HG02798 (cell line): ENCODE measurements around the gene DKK3.

Experiments
- ATAC-seq: cut with Tn5 transposase; IDR thresholded peaks from one replicate; pipeline ENCODE4 v1.9.1; 2021; ENCODE audit warnings: mild to moderate bottlenecking; ENCODE audit not compliant: unreplicated experiment, poor library complexity

DKK3 gene

DNA sequence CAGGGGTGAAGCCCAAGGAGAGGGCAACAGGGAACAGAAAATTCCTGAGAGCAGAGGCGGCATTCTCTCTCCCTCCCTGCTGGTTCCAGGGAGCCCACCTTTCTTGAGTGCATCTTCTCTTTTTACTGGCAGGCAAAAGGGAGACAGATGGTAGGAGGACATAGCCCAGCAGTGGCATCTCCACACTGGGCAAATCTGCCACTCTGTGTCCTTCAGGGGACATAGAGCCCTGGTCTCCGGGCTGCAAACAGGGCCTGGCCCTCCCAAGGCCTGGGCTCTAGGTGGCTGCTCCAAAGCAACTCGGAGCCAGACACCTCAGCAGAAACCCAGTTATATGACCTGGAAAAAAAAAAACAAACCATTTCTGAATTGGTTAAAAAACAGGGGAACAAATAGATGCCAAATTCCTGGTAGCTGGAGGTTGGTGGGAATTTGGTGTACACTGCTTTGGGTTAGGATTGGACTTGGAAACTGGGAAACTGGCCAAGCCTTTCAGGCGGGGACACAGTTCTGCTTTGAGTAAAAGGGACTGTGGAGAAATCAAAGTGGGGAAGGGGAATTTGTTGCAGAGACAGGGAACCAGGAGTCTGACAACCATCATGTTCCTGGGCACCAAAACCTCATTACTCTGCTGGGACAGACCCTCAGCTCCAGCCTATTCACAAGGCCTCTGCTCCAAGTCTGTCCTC is 23.6 kb upstream of the DKK3 start:
- no peak for ATAC-seq

DNA sequence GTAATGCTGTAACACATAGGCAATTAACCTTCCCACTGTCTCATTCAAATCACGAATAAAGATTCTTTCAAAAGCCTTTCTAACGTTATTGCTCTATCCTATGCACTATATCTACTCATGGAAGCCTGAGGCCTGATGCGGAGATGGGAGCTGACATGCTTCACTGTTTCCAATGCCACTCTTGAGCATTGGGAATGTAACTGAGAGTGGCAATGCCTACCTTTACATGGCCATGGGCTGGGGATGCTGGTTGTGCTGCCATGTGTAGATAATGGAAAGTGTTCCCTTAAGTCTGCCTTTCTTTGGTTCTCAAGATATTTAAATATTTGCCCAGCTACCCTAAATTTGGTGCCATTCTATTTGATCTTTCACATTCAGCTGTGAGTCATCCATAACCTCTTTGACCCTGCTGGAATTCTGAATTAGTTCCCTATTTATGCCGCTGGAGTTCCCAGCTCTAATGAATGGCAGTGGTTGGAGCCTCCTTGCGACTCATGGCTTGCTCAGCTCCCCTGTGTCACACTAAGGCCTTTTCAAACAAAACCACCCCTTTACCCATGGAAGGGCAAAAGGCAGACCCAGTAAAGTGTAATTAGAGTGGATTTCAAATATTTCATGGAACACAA is 21.4 kb upstream of the DKK3 start:
- no peak for ATAC-seq

DNA sequence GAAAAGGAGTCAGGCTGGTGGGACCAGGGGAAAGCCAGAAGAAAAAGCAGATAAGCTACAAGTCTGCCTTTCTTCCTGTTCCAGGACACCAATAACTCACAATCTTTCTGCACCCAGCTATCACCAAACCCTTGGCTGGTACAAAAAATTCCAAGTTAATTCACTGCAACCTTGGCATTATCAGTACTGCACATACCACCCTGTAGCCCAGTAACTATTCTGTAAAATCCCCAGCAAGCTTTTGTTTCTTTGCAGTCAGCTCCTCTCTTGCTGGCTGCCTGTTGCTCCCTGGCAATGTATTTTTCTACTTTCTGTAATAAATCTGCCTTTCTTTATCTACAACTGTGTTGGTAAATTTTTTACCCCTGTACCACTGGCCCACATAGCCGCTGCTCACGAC is 20.7 kb upstream of the DKK3 start:
- ATAC-seq, result no peak

DNA sequence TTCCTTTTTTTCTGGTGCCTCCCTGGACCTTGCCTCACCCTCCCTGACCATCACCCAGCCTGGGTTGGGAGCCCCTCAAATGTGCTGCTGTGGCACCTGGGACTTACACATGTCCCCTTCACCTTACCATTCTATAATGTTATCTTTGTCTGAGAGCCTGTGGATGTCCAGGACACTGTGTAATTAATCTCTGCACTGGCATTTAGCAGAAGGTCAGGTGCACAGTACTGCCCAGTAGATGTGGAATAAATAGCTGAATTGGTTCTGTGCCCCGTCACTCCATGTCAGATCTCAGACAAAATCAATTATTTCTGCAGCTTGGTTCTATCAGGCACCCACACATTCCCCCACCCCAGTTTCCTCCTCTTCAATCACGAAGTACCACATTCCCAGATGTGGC is 19.9 kb upstream of the DKK3 start:
- no peak for ATAC-seq

DNA sequence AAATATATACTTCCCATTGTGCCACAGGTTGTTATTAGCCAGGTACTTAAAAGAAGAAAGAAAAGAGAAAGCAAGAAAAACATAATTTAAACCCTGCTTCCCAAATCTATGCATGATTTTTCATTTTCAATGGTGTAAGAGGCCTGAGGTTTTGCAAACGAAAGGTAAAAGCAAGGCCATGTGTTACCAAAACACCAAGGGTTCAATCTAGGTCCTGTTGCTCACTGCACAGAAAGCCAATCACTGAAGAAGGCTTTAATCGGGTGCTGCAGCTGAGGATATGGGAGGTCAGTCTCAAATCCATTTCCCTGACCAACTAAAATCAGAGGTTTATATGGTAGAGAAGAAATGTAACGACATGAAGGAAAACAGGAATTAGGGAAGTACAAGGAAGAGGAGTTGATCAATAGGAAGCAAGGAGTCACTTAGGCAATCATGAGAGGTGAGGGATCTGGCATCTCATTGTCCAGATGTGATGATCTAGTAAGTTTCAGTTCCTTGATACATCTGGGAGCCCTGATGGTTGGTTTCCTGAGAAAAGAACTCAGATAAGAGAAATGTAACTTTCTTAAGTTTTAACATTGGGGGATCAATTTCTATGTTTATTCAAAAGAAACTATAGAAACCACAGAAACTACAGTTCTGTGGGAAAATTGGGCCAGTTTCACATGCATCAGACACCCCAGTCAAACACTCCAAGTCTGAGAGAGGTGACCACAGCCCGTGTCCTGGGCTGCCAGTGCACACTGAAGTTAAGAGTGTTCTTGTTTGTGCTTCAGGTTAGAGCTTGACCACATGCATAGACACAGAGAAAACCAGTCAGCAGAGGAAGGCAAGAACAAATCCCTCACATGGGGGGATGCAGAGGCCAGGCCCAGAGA is 18.1 kb upstream of the DKK3 start:
- ATAC-seq, result no peak

DNA sequence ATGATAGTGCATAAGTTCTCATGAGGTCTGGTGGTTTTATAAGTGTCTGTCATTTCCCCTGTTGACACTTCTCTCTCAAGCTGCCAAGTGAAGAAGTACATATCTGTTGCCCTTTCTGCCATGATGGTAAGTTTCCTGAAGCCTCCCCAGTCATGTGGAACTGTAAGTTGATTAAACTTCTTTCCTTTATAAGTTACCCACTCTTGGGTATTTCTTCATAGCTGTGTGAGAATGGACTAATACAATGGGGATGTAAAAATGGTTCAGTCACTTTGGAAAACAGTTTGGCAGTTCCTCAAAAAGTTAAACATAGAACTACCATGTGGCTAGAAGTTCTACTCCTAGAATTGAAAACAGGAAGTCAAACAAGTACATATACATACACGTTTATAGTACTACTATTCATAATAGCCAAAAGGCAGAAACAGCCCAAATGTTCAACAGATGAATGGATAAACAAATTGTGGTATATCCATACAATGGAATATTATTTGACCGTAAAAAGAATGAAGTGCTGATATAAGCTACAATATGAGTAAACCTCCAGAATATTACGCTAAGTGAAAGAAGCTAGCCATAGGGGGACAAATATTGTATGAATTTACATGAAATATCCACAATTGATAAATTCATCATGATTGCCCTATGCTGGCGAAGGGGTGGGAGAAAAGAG is 16.0 kb upstream of the DKK3 start:
- no peak for ATAC-seq

DNA sequence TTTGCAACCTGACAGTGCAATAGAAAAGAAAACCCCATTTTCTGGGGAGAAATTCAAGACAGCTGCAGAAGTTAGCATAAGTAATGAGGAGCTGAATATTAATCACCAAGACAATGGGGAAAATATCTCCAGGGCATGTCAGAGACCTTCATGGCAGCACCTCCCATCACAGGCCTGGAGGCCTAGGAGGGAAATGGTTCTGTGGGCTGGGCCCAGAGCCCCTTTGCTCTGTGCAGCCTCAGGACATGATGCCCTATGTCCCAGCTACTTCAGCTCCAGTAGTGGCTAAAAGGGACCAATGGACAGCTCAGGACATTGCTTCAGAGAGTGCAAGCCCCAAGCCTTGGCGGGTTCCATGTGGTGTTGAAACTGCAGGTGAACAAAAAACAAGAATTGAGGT is 14.6 kb upstream of the DKK3 start:
- no peak for ATAC-seq

DNA sequence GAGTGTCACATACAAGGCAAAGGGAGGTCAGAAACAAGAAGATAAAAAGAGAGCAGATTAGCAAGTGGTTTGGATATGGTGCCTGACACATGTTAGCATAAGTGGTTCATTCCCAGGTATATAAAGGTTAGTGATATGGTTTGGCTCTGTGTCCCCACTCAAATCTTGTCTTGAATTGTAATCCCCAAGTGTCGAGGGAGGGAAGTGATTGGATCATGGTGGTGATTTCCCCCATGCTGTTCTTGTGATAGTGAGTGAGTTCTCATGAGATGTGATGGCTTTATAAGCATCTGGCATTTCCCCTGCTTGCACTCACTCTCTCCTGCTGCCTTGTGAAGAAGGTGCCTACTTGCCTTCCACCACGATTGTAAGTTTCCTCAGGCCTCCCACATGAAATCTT is 12.1 kb upstream of the DKK3 start:
- ATAC-seq, result no peak

DNA sequence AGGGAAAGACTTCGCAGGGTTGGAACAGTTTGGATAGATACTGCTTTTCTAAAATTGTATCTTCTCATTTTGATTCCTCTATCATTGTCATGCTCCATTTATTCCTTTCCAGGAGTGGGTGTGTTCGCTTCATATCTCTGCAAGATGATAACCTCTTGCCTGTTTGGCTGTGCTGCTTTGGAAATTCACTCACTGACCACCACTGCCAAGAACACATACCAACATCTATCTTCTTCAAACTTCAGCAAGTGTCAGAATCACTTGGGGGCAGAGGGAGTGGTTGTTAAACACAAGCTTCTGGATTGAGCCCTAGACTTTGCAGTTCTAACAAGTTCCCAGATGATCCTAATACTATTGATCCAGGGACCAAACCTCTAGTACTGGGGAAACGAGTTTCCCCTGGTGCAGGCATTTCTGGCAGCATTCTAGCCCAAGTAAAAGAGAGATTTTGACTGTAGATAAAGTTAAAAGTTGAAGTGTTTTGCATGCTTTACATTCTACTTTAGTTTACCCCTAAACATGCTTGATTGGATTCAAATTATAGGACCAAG is 11.5 kb upstream of the DKK3 start:
- no peak for ATAC-seq

DNA sequence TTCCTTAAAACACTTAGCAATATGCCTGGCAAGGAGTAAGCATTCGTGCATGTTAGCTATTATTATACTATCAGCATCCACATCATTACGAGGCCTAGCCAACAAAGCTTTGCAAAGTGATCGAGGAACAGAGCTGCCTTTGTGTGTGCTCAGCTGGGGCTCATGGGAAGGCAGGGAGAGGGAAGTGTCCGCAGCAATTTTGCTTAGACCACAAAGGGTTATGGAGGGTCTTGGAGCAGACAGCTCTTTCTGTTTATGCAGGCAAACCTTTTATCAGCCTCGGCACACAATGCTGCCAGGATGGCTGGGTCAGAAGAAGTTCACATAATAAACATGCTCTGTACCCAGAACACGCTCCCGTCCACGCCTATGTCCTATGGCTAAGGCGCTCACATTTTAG is 10.9 kb upstream of the DKK3 start:
- no peak for ATAC-seq

DNA sequence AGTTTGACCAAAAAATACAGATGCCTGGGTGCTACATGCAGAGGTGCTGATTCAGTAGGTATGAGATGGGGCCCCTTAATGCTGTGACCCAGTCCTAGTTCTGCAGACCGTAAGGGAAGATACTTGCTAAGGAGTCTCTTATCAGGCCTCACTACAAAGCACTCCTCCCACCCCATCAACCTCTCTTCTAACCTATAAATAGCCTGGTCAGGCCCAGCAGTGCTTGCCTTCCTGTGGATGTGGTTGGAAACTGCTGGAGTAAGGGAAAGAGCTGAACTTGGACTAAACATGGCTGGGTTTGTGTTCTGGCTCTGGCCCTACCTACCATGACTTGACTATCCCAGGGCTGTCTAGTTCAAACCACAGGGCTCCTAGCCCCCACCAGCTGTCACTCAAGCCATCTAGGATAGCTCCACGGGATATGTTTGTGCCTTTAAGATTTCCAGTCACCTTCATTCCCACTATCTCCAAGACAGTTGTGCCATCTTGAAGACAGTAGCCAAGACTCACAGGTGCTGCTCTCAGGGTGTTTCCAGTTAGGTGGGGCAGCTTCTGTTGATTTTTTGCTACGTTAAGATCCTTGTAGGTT is 9.5 kb upstream of the DKK3 start:
- ATAC-seq, result no peak

DNA sequence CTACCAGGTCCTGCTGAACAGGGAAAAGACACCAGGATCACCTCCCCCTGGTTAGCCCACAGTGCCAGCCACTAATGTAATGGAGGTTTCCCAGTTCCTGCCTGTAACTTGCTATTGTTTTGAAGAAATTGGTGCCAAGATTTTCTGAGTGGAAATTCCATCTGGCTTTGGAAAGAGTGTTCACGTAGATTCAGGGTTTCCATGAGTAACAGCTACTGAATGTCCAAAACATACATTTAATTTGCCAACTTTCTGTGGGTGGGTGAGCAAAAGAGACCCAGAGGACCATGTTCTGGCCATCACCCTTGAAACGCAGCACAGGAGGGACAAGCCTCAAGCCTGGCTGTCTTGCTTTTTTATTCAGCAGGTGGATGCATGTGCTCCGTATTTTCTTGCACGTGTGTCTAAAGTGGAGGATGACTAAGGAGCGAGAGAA is 8.8 kb upstream of the DKK3 start:
- ATAC-seq, result no peak

DNA sequence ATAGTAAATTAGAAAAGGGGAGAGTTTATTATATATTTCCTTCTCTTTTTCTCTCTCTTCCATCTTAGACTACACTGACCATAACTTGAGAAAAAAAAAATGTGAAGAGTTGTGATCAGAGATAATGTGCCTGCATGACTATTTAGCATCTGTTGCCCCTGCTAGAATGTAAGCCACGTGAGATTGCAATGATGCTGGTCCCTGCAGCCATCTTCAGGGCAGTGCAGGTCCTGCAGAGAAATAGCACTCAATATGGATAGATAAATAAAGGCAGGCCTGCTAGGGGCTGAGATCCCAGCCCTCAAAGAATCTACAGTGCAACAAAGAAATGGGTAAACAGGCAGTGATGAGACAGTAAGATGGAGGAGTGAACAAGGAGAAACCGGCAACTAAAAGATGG is 7.8 kb upstream of the DKK3 start:
- no peak for ATAC-seq

DNA sequence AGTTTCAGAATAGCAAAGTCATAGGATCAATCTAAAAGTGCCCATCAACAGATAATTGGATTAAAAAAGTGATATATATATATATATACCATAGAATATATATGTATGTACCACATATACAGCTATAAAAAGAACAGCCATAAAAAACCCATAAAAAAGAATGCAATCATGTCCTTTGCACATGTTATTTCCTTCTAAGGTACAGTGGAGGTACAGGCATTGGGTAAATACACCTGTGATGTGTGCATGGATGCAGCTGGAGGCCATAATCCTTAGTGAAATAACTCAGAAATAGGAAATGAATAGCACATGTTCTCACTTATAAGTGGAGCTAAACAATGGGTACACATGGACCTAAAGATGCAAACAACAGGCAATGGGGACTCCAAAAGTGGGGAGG is 7.1 kb upstream of the DKK3 start:
- ATAC-seq, result no peak

DNA sequence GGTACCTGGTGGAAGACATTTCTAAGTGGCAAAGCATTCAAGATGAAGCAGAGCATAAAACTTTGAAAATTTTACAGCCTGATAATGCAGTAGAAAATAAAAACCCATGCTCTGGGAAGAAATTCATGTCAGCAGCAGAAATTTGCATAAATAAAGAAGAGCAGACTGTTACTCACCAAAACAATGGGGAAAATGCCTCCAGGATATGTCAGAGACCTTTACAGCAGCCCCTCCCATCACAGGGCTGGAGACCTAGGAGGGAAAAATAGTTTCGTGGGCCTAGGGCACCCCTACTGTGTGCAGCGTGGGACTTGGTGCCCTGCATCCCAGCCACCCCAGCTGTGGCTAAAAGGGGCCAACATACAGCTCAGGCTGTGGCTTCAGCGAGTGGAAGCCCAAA is 5.4 kb upstream of the DKK3 start:
- ATAC-seq, result no peak

DNA sequence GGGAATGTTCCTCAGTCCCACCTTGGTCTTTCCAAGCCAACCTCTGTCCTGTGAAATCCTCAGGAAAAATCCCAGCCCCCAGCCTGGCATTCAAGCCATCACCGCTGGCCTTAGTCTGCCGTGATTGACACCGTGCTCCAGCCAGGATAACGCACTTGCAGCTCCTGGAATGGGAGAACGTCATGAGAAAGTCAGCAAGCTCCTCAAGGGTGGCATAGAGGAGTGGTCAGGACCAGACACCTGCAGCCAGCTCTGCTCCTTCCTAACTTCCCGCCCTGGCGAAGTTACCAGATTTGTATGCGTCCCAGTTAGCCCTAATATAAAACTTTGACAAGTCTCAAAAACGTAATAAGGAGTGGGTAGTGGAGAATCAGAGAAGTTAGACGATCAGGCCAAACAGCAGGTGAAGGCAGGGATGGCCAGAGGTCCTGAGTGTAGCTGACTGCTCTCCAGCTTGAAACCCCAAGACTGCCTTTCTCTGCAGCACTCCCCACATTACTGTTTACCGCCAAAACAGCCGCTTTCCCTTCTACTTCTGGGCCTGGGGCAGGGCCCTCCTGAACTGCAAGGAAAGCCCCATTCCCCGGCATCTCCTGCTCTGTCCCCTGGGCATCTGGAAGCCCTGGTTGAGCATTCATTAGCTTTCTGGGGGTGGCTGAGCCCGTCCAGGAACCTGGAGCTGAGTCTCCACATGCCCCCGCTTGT is 1.3 kb upstream of the DKK3 start:
- no peak for ATAC-seq

DNA sequence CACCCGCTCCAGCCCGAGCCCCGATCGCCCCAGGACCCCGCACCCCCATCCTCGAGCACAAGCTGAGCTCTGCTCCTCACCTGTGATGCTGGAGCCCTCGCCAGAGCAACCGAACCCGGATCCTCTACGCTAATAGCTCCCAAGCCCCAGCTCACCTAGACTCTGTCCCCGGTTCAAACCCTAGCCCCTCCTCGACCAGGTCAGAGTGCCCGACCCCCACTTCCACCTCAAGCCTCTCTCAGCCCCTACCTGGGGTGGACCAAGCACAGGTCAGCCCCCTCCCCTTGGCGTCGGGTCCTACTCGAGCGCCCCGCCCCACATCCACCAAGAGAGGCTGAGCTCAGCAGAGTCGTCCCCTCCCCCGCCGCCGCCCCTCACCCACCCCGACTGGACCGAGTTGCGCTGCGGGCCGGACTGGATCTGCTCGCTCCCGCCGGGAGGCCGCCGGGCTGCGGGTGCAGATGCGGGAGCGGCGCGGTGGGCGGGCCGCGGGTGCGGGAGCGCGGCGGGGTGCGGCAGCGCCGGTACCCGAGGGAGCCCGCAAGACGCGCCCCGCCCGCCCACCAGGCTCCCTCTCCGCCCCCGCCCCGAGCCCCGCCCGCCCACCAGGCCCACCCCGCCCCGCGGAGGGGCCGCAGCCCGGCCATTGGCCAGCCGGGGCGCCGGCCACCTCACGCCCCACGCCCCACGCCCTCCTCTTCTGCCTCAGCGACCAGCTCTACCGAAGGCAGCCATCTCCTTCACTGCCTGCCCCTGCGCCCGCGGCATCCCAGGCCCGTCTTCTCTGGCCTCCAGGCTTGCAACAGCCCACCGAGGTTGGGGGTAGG is 577 bp upstream of the DKK3 start:
- no peak for ATAC-seq

DNA sequence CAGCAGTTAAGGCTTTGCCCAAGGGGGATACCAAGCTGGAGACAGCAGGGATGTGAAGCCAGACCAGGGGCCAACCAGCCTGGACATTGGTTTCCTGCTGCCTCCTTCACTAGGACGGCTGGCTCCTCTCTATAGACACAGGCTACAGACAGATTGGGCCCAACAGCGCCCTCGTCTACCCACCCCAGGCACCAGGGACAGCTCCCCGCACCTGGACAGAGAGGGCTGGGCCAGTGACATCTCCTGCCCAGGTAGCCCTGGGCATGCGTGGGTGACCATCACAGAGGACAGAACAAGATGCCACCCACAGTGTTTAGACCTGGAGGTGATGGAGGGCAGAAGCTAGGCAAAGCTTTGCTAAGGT is 1.2 kb downstream of the DKK3 start:
- ATAC-seq, result no peak
